ENCODE data around the gene DUSP22. TPM values are rescaled to one million over a fixed set of nuclear protein-coding genes. Genes with fewer than 3 reads are reported as not detected.

Gene DUSP22
- polyA plus RNA-seq, 4 donors = 18.8 to 40.0 (median 29.1) TPM

- Histone ChIP-seq H3K4me3 (ENCODE audit: low read depth in 1 of 3, low read length in 3 of 3) (no peak overlapping the region), H3K4me1 (ENCODE audit: control insufficient read depth in 3 of 3, insufficient read depth in 2 of 3, low read depth in 1 of 3, low read length in 2 of 3) (no peaks in the 10 kb centered on the region), H3K36me3 (ENCODE audit: control insufficient read depth in 3 of 3, insufficient read depth in 2 of 3, low read depth in 1 of 3, low read length in 3 of 3) (peaks cover 0 to 7% (median 0%) of the 10 kb centered on the region in 3 donors), H3K9me3 (ENCODE audit: control insufficient read depth in 2 of 2, insufficient read depth in 1 of 2, low read depth in 1 of 2, low read length in 1 of 2) (peaks cover 0 to 9% of the 10 kb centered on the region in 2 donors), H3K27me3 (ENCODE audit: control insufficient read depth in 3 of 3, insufficient read depth in 3 of 3, low read length in 3 of 3) (no peaks in the 10 kb centered on the region), H3K27ac (ENCODE audit: low read depth in 1 of 3, low read length in 2 of 3) (no peak overlapping the region)
- WGBS, 3 donors = 77 to 82% (median 78%) methylated on average over 8 of the region's 8 CpGs
- FAIRE-seq (no peak), DNase-seq (no peak)
Measured at GRCh38 chr6:358847-359246, 66.6 kb downstream of the DUSP22 start.

DNA sequence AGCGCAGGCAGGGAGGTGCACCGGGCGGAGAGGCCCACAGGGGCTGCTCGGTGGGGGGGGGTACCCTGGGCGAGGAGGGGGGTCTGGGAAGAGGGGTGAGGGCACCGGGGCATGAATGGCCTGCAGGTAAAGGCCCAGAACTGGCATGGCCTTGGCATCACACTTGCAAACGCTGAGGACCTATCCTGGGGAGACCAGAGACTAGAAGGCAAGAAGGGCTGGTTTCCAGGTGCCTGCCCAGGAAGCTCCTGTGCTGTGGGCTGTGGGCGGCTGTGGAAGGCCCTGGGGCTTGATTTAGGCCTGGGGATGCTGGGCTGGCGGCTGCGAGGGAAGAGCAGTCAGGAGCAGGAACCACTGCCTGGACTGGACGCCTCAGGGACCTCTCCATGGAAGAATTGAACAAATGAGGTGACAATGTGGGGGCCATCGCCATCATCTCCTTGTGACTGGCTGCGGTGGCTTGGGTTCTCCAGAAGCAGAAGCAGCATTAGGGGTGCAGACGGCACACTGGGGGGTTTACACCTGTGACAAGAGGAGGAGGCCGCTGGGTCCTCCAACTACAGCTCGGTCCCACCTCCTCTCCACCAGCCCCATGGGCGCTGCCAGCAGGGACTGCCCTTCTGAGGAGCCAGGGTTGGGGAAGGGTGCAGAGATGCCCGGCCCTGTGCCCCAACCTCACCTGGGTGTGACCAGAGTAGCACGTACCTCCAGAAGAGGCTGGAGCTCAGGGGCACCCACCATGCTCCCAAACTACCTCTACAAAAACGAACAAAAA lies 67.2 kb downstream of the DUSP22 start:
- Histone ChIP-seq H3K4me1 (ENCODE audit: control insufficient read depth in 3 of 3, insufficient read depth in 2 of 3, low read depth in 1 of 3, low read length in 2 of 3) (no peaks in the 10 kb centered on the region), H3K36me3 (ENCODE audit: control insufficient read depth in 3 of 3, insufficient read depth in 2 of 3, low read depth in 1 of 3, low read length in 3 of 3) (peaks cover 0 to 7% (median 0%) of the 10 kb centered on the region in 3 donors), H3K27ac (ENCODE audit: low read depth in 1 of 3, low read length in 2 of 3) (no peak overlapping the region), H3K4me3 (ENCODE audit: low read depth in 1 of 3, low read length in 3 of 3) (no peak overlapping the region), H3K9me3 (ENCODE audit: control insufficient read depth in 2 of 2, insufficient read depth in 1 of 2, low read depth in 1 of 2, low read length in 1 of 2) (peaks cover 0 to 15% of the 10 kb centered on the region in 2 donors), H3K27me3 (ENCODE audit: control insufficient read depth in 3 of 3, insufficient read depth in 3 of 3, low read length in 3 of 3) (no peaks in the 10 kb centered on the region)
- 77 to 83% (median 79%) methylated on average over 20 of the region's 20 CpGs for WGBS, 3 donors
- no peak for DNase-seq
- FAIRE-seq = no peak

- no peak overlapping the region for H3K4me3 ChIP-seq (ENCODE audit: low read depth in 1 of 3, low read length in 3 of 3)
- 85 to 89% (median 89%) methylated on average over 5 of the region's 5 CpGs for WGBS, 3 donors
- no peak for FAIRE-seq
Measured at GRCh38 chr6:360349-360748, 68.1 kb downstream of the DUSP22 start.

DNA sequence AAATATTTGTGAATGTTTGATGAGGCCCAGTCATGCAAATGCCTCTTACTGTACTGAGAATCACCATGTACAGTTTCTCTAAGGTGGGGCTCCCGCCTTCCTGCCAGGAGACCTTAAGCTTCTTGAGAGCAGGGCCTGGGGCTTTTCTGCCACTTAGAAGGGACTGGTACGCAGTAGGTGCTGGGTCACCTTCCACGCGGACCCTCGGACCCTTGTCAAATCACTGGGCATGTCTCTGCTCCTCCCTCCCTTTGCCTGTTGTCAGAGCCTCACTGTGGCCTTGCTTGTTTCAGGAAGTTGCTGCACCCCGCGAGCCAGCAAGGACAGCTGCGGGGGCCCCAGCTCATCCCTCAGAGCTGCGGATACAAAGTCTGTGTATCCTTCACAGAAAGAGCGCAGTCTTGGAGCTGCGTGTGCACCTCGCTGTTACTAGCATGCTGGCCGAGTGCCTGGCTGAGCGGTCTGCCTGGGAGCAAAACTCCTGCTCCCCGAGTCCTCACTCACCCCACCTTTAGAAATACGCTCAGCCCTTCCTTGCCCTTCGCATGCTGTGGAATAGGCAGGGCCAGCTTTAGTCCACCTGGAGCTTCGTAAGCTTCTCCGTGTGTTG lies 68.6 kb downstream of the DUSP22 start:
- H3K4me3 ChIP-seq (ENCODE audit: low read depth in 1 of 3, low read length in 3 of 3) = no peak overlapping the region
- no peak for FAIRE-seq
- H3K27me3 ChIP-seq (ENCODE audit: control insufficient read depth in 3 of 3, insufficient read depth in 3 of 3, low read length in 3 of 3) = no peaks in the 10 kb centered on the region
- H3K9me3 ChIP-seq (ENCODE audit: control insufficient read depth in 2 of 2, insufficient read depth in 1 of 2, low read depth in 1 of 2, low read length in 1 of 2) = peaks cover 0 to 15% of the 10 kb centered on the region in 2 donors
- H3K36me3 ChIP-seq (ENCODE audit: control insufficient read depth in 3 of 3, insufficient read depth in 2 of 3, low read depth in 1 of 3, low read length in 3 of 3) = peaks cover 0 to 7% (median 0%) of the 10 kb centered on the region in 3 donors
- DNase-seq = no peak
- H3K4me1 ChIP-seq (ENCODE audit: control insufficient read depth in 3 of 3, insufficient read depth in 2 of 3, low read depth in 1 of 3, low read length in 2 of 3) = no peaks in the 10 kb centered on the region
- H3K27ac ChIP-seq (ENCODE audit: low read depth in 1 of 3, low read length in 2 of 3) = no peak overlapping the region
- WGBS, 3 donors = 71 to 79% (median 75%) methylated on average over 19 of the region's 19 CpGs

More at GRCh38 chr6:360349-360748, 68.1 kb downstream of the DUSP22 start:
- peaks cover 0 to 15% of the 10 kb centered on the region in 2 donors for H3K9me3 ChIP-seq (ENCODE audit: control insufficient read depth in 2 of 2, insufficient read depth in 1 of 2, low read depth in 1 of 2, low read length in 1 of 2)
- H3K27ac ChIP-seq (ENCODE audit: low read depth in 1 of 3, low read length in 2 of 3) = no peak overlapping the region
- no peaks in the 10 kb centered on the region for H3K4me1 ChIP-seq (ENCODE audit: control insufficient read depth in 3 of 3, insufficient read depth in 2 of 3, low read depth in 1 of 3, low read length in 2 of 3)
- DNase-seq = no peak
- no peaks in the 10 kb centered on the region for H3K27me3 ChIP-seq (ENCODE audit: control insufficient read depth in 3 of 3, insufficient read depth in 3 of 3, low read length in 3 of 3)
- H3K36me3 ChIP-seq (ENCODE audit: control insufficient read depth in 3 of 3, insufficient read depth in 2 of 3, low read depth in 1 of 3, low read length in 3 of 3) = peaks cover 0 to 7% (median 0%) of the 10 kb centered on the region in 3 donors

GRCh38 chr6:361411-362132 lies 69.3 kb downstream of the DUSP22 start:
- WGBS, 3 donors = 72 to 79% (median 75%) methylated on average over 16 of the region's 16 CpGs
- FAIRE-seq = no peak

GRCh38 chr6:362231-362923 lies 70.1 kb downstream of the DUSP22 start:
- DNase-seq (no peak), FAIRE-seq (no peak)
- H3K4me1 ChIP-seq (ENCODE audit: control insufficient read depth in 3 of 3, insufficient read depth in 2 of 3, low read depth in 1 of 3, low read length in 2 of 3) = no peaks in the 10 kb centered on the region
- no peak overlapping the region for H3K27ac ChIP-seq (ENCODE audit: low read depth in 1 of 3, low read length in 2 of 3)
- peaks cover 0 to 14% of the 10 kb centered on the region in 2 donors for H3K9me3 ChIP-seq (ENCODE audit: control insufficient read depth in 2 of 2, insufficient read depth in 1 of 2, low read depth in 1 of 2, low read length in 1 of 2)
- H3K4me3 ChIP-seq (ENCODE audit: low read depth in 1 of 3, low read length in 3 of 3) = no peak overlapping the region
- no peaks in the 10 kb centered on the region for H3K27me3 ChIP-seq (ENCODE audit: control insufficient read depth in 3 of 3, insufficient read depth in 3 of 3, low read length in 3 of 3)
- H3K36me3 ChIP-seq (ENCODE audit: control insufficient read depth in 3 of 3, insufficient read depth in 2 of 3, low read depth in 1 of 3, low read length in 3 of 3) = peaks cover 0 to 4% (median 0%) of the 10 kb centered on the region in 3 donors
- WGBS, 3 donors = 82 to 85% (median 82%) methylated on average over 14 of the region's 14 CpGs

More at GRCh38 chr6:361411-362132, 69.3 kb downstream of the DUSP22 start:
- H3K36me3 ChIP-seq (ENCODE audit: control insufficient read depth in 3 of 3, insufficient read depth in 2 of 3, low read depth in 1 of 3, low read length in 3 of 3) = peaks cover 0 to 7% (median 0%) of the 10 kb centered on the region in 3 donors
- peaks cover 0 to 15% of the 10 kb centered on the region in 2 donors for H3K9me3 ChIP-seq (ENCODE audit: control insufficient read depth in 2 of 2, insufficient read depth in 1 of 2, low read depth in 1 of 2, low read length in 1 of 2)
- DNase-seq = no peak
- H3K27ac ChIP-seq (ENCODE audit: low read depth in 1 of 3, low read length in 2 of 3) = no peak overlapping the region
- H3K4me3 ChIP-seq (ENCODE audit: low read depth in 1 of 3, low read length in 3 of 3) = no peak overlapping the region
- H3K27me3 ChIP-seq (ENCODE audit: control insufficient read depth in 3 of 3, insufficient read depth in 3 of 3, low read length in 3 of 3) = no peaks in the 10 kb centered on the region
- H3K4me1 ChIP-seq (ENCODE audit: control insufficient read depth in 3 of 3, insufficient read depth in 2 of 3, low read depth in 1 of 3, low read length in 2 of 3) = no peaks in the 10 kb centered on the region

- DNase-seq (no peak), FAIRE-seq (no peak)
- Histone ChIP-seq H3K4me3 (ENCODE audit: low read depth in 1 of 3, low read length in 3 of 3) (no peak overlapping the region), H3K36me3 (ENCODE audit: control insufficient read depth in 3 of 3, insufficient read depth in 2 of 3, low read depth in 1 of 3, low read length in 3 of 3) (peaks cover 0 to under 1% (median 0%) of the 10 kb centered on the region in 3 donors), H3K27me3 (ENCODE audit: control insufficient read depth in 3 of 3, insufficient read depth in 3 of 3, low read length in 3 of 3) (no peaks in the 10 kb centered on the region), H3K27ac (ENCODE audit: low read depth in 1 of 3, low read length in 2 of 3) (no peak overlapping the region), H3K9me3 (ENCODE audit: control insufficient read depth in 2 of 2, insufficient read depth in 1 of 2, low read depth in 1 of 2, low read length in 1 of 2) (peaks cover 0 to 14% of the 10 kb centered on the region in 2 donors), H3K4me1 (ENCODE audit: control insufficient read depth in 3 of 3, insufficient read depth in 2 of 3, low read depth in 1 of 3, low read length in 2 of 3) (no peaks in the 10 kb centered on the region)
- 86 to 87% (median 87%) methylated on average over 5 of the region's 5 CpGs for WGBS, 3 donors
Measured at GRCh38 chr6:362924-363249, 70.6 kb downstream of the DUSP22 start.

DNA sequence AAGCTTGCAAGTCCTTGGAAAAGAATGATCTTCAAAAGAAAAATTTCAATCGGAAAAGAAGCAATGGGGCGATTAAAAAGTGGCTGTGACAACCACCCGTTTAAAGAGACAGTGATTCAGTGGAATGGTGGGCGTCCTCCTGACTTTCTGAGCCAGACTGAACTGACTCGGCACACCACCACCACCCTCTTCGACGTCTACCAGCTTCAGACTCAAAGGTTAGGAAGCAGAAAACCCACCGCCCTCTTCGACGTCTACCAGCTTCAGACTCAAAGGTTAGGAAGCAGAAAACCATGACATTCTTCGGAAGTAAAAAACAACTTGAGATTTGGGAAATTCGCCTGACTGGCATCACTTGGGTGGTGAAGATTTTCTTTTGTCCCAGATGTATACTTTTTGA lies 71.0 kb downstream of the DUSP22 start:
- FAIRE-seq = no peak
- no peaks in the 10 kb centered on the region for H3K36me3 ChIP-seq (ENCODE audit: control insufficient read depth in 3 of 3, insufficient read depth in 2 of 3, low read depth in 1 of 3, low read length in 3 of 3)
- H3K4me1 ChIP-seq (ENCODE audit: control insufficient read depth in 3 of 3, insufficient read depth in 2 of 3, low read depth in 1 of 3, low read length in 2 of 3) = no peaks in the 10 kb centered on the region
- H3K27ac ChIP-seq (ENCODE audit: low read depth in 1 of 3, low read length in 2 of 3) = no peak overlapping the region
- no peaks in the 10 kb centered on the region for H3K27me3 ChIP-seq (ENCODE audit: control insufficient read depth in 3 of 3, insufficient read depth in 3 of 3, low read length in 3 of 3)
- peaks cover 0 to 14% of the 10 kb centered on the region in 2 donors for H3K9me3 ChIP-seq (ENCODE audit: control insufficient read depth in 2 of 2, insufficient read depth in 1 of 2, low read depth in 1 of 2, low read length in 1 of 2)
- DNase-seq = no peak
- no peak overlapping the region for H3K4me3 ChIP-seq (ENCODE audit: low read depth in 1 of 3, low read length in 3 of 3)
- 90 to 93% (median 93%) methylated on average over 12 of the region's 12 CpGs for WGBS, 3 donors

All from small intestine (tissue), 7 donors.